H9 (cell line): ENCODE measurements around the gene CCDC28A. TPM values are rescaled to one million over a fixed set of nuclear protein-coding genes. Genes with fewer than 3 reads are reported as not detected.

Source experiments
- DNase-seq: peaks from one replicate; pipeline ENCODE4 v3.0.0-alpha.2; 2017
- H2AFZ ChIP-seq: one replicate; pipeline ENCODE4 v1.6.1; 2013; ENCODE audit warnings: mild to moderate bottlenecking, low read length, control low read depth, moderate library complexity
- H2AK5ac ChIP-seq: 2 replicates; pipeline ENCODE4 v1.6.1; 2013; ENCODE audit warnings: low read length, control low read depth, mixed read lengths; ENCODE audit not compliant: insufficient read length
- H2BK120ac ChIP-seq: one replicate; pipeline ENCODE4 v1.6.1; 2013; ENCODE audit warnings: low read depth, mild to moderate bottlenecking, low read length, control low read depth, inconsistent platforms; ENCODE audit not compliant: poor library complexity, severe bottlenecking
- H2BK12ac ChIP-seq: 2 replicates; pipeline ENCODE4 v1.6.1; 2013; ENCODE audit warnings: low read length, control low read depth, mixed read lengths, low read depth; ENCODE audit not compliant: insufficient read length
- H2BK15ac ChIP-seq: 2 replicates; pipeline ENCODE4 v1.6.1; 2013; ENCODE audit warnings: low read depth, low read length, control low read depth
- H2BK20ac ChIP-seq: one replicate; pipeline ENCODE4 v1.6.1; 2013; ENCODE audit warnings: low read depth, mild to moderate bottlenecking, low read length, control low read depth, inconsistent platforms; ENCODE audit not compliant: poor library complexity, severe bottlenecking
- H2BK5ac ChIP-seq: 2 replicates; pipeline ENCODE4 v1.6.1; 2013; ENCODE audit warnings: low read length, control low read depth, mixed read lengths; ENCODE audit not compliant: insufficient read length
- H3K14ac ChIP-seq: 2 replicates; pipeline ENCODE4 v1.6.1; 2013; ENCODE audit warnings: low read length, control low read depth; ENCODE audit not compliant: insufficient read depth
- H3K18ac ChIP-seq: 2 replicates; pipeline ENCODE4 v1.6.1; 2013; ENCODE audit warnings: low read depth, mild to moderate bottlenecking, mixed read lengths, low read length, control low read depth; ENCODE audit not compliant: insufficient read length
- H3K23ac ChIP-seq: 2 replicates; pipeline ENCODE4 v1.6.1; 2013; ENCODE audit warnings: low read length, control low read depth, mixed read lengths, low read depth; ENCODE audit not compliant: insufficient read length
- H3K23me2 ChIP-seq: 2 replicates; pipeline ENCODE4 v1.6.1; 2013; ENCODE audit warnings: low read depth, mild to moderate bottlenecking, mixed read lengths, low read length, control low read depth; ENCODE audit not compliant: insufficient read length, poor library complexity, severe bottlenecking
- H3K27ac ChIP-seq: 2 replicates; pipeline ENCODE4 v1.5.1; 2013; ENCODE audit warnings: low read length, control low read depth, mixed read lengths, low read depth; ENCODE audit not compliant: insufficient read length
- H3K27me3 ChIP-seq: 2 replicates; pipeline ENCODE4 v1.6.1; 2013; ENCODE audit warnings: low read length, control low read depth, inconsistent platforms; ENCODE audit not compliant: insufficient read depth
- H3K4ac ChIP-seq: 2 replicates; pipeline ENCODE4 v1.6.1; 2013; ENCODE audit warnings: low read depth, mild to moderate bottlenecking, control low read depth, inconsistent platforms, low read length, moderate library complexity
- H3K4me1 ChIP-seq: 2 replicates; pipeline ENCODE4 v1.6.1; 2013; ENCODE audit warnings: low read length, control low read depth, inconsistent platforms; ENCODE audit not compliant: insufficient read depth
- H3K4me2 ChIP-seq: 2 replicates; pipeline ENCODE4 v1.6.1; 2013; ENCODE audit warnings: low read length, control low read depth, mixed read lengths; ENCODE audit not compliant: insufficient read length, insufficient read depth
- H3K56ac ChIP-seq: 2 replicates; pipeline ENCODE4 v1.6.1; 2013; ENCODE audit warnings: low read depth, mild to moderate bottlenecking, mixed read lengths, low read length, control low read depth; ENCODE audit not compliant: insufficient read length
- H3K79me1 ChIP-seq: 2 replicates; pipeline ENCODE4 v1.6.1; 2013; ENCODE audit warnings: low read depth, mild to moderate bottlenecking, moderate library complexity, low read length, control low read depth, inconsistent platforms; ENCODE audit not compliant: insufficient read depth, poor library complexity, severe bottlenecking
- H3K79me2 ChIP-seq: 2 replicates; pipeline ENCODE4 v1.6.1; 2013; ENCODE audit warnings: low read length, control low read depth, inconsistent platforms; ENCODE audit not compliant: insufficient read depth
- H3K9ac ChIP-seq: 2 replicates; pipeline ENCODE4 v1.6.1; 2013; ENCODE audit warnings: low read length, control low read depth, mixed read lengths; ENCODE audit not compliant: insufficient read length; ENCODE audit errors: extremely low read depth
- H3K9me3 ChIP-seq: one replicate; pipeline ENCODE4 v1.6.1; 2013; ENCODE audit warnings: low read depth, low read length, inconsistent platforms; ENCODE audit not compliant: control insufficient read depth
- H3T11ph ChIP-seq: one replicate; pipeline ENCODE4 v1.6.1; 2013; ENCODE audit warnings: mild to moderate bottlenecking, low read length, control low read depth, inconsistent platforms
- H4K20me1 ChIP-seq: one replicate; pipeline ENCODE4 v1.6.1; 2013; ENCODE audit not compliant: control insufficient read depth, insufficient read length, insufficient read depth
- H4K5ac ChIP-seq: 2 replicates; pipeline ENCODE4 v1.6.1; 2013; ENCODE audit warnings: low read depth, mild to moderate bottlenecking, mixed read lengths, low read length, control low read depth; ENCODE audit not compliant: insufficient read length
- H4K8ac ChIP-seq: replicated peaks from 2 replicates; pipeline ENCODE4 v1.6.1; 2013; ENCODE audit warnings: low read length, control low read depth, mixed read lengths, low read depth; ENCODE audit not compliant: insufficient read length
- H4K91ac ChIP-seq: 2 replicates; pipeline ENCODE4 v1.6.1; 2013; ENCODE audit warnings: low read depth, mild to moderate bottlenecking, moderate library complexity, mixed read lengths, low read length, control low read depth; ENCODE audit not compliant: insufficient read length
- H3K27ac Mint-ChIP-seq, 3 experiments: 2 replicates in 2 of 3; 3 replicates in 1 of 3; pipeline ENCODE4 v1.8.0; 2020 to 2021; ENCODE audit warnings: mixed read lengths in 3 of 3, mild to moderate bottlenecking in 1 of 3, moderate library complexity in 1 of 3
- H3K27me3 Mint-ChIP-seq: 2 replicates; pipeline ENCODE4 v1.8.0; 2021; ENCODE audit warnings: low read depth, mild to moderate bottlenecking, moderate library complexity, mixed read lengths
- H3K36me3 Mint-ChIP-seq, 3 experiments: 2 replicates in 2 of 3; 3 replicates in 1 of 3; pipeline ENCODE4 v1.8.0; 2020 to 2021; ENCODE audit warnings: low read depth in 3 of 3, mixed read lengths in 3 of 3; ENCODE audit not compliant: insufficient read depth in 1 of 3
- H3K4me1 Mint-ChIP-seq, 2 experiments: 2 replicates each; pipeline ENCODE4 v1.8.0; 2020; ENCODE audit warnings: mixed read lengths in 2 of 2
- H3K4me3 Mint-ChIP-seq, 2 experiments: 2 replicates in 1 of 2; 3 replicates in 1 of 2; pipeline ENCODE4 v1.8.0; 2020 to 2021; ENCODE audit warnings: mild to moderate bottlenecking in 2 of 2, mixed read lengths in 2 of 2, moderate library complexity in 1 of 2
- H3K9me3 Mint-ChIP-seq, 2 experiments: 2 replicates in 1 of 2; 3 replicates in 1 of 2; pipeline ENCODE4 v1.8.0; 2020; ENCODE audit warnings: mild to moderate bottlenecking in 2 of 2, mixed read lengths in 2 of 2, moderate library complexity in 1 of 2
- WGBS: extraction: QIAGEN DNeasy Blood & Tissue Kit; methylation state at CpG from one replicate; pipeline ENCODE4 v1.1.7; 2013; ENCODE audit warnings: missing lambda C conversion rate, low lambda C conversion rate, mixed read lengths; ENCODE audit not compliant: insufficient read length; ENCODE audit errors: extremely low coverage; 5-methylcytosine and 5-hydroxymethylcytosine counted together
- total RNA-seq: library from RNA; stranded (reverse); gene quantifications from 2 replicates; pipeline ENCODE4 v1.2.1, GENCODE V29; 2021
- TF ChIP-seq, protein P1 (sequence below): fragments of 200-600 bp; sonication (generic); conservative IDR thresholded peaks from 3 replicates; pipeline ENCODE4 v1.8.0; 2021; ENCODE audit warnings: antibody characterized with exemption, mild to moderate bottlenecking

Gene CCDC28A
- total RNA-seq, 1 experiment from 2014 or later: 12.9 TPM

DNA sequence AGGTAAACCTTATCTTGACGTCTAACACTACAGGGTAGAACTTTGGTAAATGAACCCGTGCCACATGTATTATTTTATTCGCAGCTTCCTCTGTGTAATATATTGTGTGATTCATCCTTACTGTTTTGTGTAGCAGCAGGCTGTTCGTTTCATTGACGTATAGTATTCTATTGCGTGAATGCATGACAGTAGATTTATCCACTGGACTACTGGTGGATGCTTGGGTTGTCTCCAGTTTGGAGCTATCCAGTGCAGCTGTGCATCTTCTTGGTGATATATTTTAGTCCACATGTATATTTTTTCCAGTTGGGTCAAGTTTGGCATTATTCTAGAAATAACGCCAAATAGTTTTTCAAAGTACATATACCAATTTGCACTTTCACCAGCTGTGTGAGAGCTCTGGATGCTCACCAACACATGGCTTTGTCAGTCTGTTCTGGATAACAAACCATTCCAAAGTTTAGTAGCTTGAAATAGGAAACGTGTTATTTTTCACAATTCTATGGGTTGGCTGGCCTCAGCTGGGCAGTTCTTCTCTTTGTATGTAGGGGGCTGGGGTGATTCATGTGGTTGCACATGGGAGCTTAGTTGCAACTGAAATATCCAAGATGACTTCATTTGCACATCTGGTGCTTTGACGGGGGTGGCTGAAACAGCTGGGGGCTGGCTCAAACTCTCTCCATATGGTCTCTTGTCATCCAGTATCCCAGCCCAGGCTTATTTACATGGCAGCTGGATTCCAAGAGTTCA, 31.6 kb downstream of the CCDC28A start:
- Histone ChIP-seq H3K9me3 (no peaks in the 10 kb centered on the region), H3K4ac (no peak overlapping the region), H2AFZ (no peak overlapping the region), H2BK5ac (no peak overlapping the region), H2BK15ac (no peak overlapping the region), H3K4me2 (no peak overlapping the region), H3K56ac (no peak overlapping the region), H3K4me1 (no peaks in the 10 kb centered on the region), H4K91ac (no peak overlapping the region), H4K8ac (no peak overlapping the region), H4K20me1 (no peaks in the 10 kb centered on the region), H3T11ph (no peak overlapping the region), H3K79me2 (no peaks in the 10 kb centered on the region), H3K14ac (no peak overlapping the region), H3K27ac (no peak overlapping the region), H4K5ac (no peak overlapping the region), H2AK5ac (no peak overlapping the region), H3K23ac (no peak overlapping the region), H3K79me1 (no peaks in the 10 kb centered on the region), H3K23me2 (no peaks in the 10 kb centered on the region), H3K9ac (no peak overlapping the region), H3K18ac (no peak overlapping the region), H2BK12ac (no peak overlapping the region), H2BK20ac (no peak overlapping the region), H2BK120ac (no peak overlapping the region), H3K27me3 (no peaks in the 10 kb centered on the region)
- TF ChIP-seq, protein P1, sequence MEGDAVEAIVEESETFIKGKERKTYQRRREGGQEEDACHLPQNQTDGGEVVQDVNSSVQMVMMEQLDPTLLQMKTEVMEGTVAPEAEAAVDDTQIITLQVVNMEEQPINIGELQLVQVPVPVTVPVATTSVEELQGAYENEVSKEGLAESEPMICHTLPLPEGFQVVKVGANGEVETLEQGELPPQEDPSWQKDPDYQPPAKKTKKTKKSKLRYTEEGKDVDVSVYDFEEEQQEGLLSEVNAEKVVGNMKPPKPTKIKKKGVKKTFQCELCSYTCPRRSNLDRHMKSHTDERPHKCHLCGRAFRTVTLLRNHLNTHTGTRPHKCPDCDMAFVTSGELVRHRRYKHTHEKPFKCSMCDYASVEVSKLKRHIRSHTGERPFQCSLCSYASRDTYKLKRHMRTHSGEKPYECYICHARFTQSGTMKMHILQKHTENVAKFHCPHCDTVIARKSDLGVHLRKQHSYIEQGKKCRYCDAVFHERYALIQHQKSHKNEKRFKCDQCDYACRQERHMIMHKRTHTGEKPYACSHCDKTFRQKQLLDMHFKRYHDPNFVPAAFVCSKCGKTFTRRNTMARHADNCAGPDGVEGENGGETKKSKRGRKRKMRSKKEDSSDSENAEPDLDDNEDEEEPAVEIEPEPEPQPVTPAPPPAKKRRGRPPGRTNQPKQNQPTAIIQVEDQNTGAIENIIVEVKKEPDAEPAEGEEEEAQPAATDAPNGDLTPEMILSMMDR: no peak
- H3K4me3 Mint-ChIP-seq: no peak overlapping the region
- peaks cover 2 to 6% of the 10 kb centered on the region in 2 experiments; a peak in 4 of 5 replicates for H3K9me3 Mint-ChIP-seq
- H3K36me3 Mint-ChIP-seq: peaks cover 0 to 5% (median 0%) of the 10 kb centered on the region in 3 experiments; a peak in 1 of 7 replicates
- H3K4me1 Mint-ChIP-seq: no peaks in the 10 kb centered on the region; a peak in 1 of 4 replicates
- peaks cover 1% of the 10 kb centered on the region; the same call in 1 of the 2 replicates for H3K27me3 Mint-ChIP-seq
- no peak overlapping the region for H3K27ac Mint-ChIP-seq
- WGBS: no CpG with 5 or more reads among the region's 9 CpGs
- DNase-seq: no peak
